HTERT RPE-1 (cell line): Measurements from ENCODE around the gene UGT3A2.

Experiments used
- in situ Hi-C: fragments of 300-500 bp; cut with MboI; formaldehyde crosslinking; loops from 4 replicates; pipeline ENCODE4 v1.14.3; 2020; ENCODE audit warnings: low sequenced_read_pairs

The UGT3A2 gene, protein sequence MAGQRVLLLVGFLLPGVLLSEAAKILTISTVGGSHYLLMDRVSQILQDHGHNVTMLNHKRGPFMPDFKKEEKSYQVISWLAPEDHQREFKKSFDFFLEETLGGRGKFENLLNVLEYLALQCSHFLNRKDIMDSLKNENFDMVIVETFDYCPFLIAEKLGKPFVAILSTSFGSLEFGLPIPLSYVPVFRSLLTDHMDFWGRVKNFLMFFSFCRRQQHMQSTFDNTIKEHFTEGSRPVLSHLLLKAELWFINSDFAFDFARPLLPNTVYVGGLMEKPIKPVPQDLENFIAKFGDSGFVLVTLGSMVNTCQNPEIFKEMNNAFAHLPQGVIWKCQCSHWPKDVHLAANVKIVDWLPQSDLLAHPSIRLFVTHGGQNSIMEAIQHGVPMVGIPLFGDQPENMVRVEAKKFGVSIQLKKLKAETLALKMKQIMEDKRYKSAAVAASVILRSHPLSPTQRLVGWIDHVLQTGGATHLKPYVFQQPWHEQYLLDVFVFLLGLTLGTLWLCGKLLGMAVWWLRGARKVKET

DNA sequence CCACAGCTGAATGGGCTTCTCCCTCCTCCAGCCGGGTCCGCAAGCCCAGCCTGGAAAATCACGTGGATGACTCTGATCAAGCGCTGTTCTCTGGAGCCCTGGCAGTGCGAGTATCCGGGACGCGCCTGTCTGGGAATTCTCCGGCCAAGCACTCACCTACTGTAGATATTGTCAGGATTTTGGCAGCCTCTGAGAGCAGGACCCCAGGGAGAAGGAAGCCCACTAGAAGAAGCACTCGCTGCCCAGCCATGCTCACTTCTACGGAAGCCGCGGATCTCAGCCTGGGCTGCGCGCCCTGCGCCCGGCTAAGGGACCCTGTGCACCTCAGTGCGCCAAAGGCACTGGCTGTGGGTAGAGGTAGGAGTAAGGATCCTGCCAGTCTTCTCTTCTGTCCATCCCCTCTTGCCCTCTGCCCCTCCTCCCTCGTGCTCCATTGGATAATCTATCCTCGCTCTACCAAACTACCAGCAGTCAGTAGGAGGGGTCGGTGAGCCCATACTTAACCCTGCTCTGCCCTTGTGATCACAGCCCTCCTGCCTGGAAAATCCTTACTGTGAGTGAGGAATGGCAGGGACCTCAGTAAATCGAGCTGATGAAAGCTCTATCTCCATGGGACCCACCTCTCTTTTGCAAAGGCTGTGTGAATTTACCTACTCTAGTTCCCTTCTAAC, at the start of gene UGT3A2:
Gene UGT3A2, minus strand, starts transcription at position 343 of the 671 bp plus-strand sequence. Its CDS starts 93 bp downstream, at position 250.
- in situ Hi-C loops, result no loop called here

GRCh38 chr5:36111238-36111637, 44.6 kb upstream of the UGT3A2 start:
- in situ Hi-C loops, result no loop called here

DNA sequence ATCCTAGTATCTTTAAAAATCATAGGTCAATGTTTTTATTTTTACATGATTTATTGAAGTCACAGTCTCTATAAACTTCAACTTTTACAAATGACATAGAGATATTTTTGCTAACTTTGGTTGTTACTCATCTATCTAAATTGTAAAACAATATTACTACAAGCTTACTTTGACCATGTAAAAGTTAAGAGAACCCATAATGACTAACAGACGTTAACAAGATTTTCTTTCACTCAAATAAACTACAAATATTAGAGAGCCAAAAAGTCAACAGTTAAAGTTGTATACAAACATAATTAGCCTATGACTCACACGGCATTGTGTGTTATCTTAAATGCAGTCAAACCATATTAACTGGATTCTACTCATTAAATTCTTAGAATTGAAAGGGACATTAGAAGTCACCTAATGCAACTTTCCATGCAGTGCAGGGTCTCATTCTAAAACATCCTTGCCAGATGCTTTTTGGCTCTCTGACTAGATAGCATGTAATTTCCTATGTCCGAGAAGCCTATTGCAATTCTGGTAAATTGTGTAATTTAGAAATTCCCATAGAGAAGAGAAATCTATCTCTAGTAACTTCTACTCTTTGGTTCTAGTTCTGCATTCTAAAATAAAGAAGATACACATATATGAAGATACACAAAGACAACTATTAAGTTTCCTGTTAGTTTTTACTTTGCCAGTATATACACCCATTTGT, 42.2 kb upstream of the UGT3A2 start:
- in situ Hi-C loops, result no loop called here

DNA sequence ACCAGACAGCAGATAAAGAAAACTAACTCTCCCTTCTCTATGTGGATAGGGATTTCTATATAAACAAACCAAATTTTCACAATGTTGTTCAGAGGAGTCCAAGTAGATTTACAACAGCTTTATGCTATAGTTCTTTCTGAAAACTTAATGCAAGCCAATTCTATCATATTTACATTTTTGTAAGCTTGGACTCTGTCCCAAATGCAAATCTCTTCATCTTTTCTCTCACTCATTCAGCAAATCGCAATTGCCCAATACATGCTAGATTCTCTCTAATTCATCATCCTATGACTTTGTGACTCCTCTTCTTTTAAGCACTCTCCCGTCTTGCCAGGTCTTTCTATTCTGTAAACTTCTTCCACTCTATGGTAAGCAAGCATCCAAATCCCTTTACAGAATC, 39.1 kb upstream of the UGT3A2 start:
- in situ Hi-C loops, result no loop called here

- in situ Hi-C loops, result no loop called here
These were observed 33.1 kb upstream of the UGT3A2 start for GRCh38 chr5:36099748-36100147.

- in situ Hi-C loops, result no loop called here
These were observed 29.8 kb upstream of the UGT3A2 start for GRCh38 chr5:36096486-36096885.

DNA sequence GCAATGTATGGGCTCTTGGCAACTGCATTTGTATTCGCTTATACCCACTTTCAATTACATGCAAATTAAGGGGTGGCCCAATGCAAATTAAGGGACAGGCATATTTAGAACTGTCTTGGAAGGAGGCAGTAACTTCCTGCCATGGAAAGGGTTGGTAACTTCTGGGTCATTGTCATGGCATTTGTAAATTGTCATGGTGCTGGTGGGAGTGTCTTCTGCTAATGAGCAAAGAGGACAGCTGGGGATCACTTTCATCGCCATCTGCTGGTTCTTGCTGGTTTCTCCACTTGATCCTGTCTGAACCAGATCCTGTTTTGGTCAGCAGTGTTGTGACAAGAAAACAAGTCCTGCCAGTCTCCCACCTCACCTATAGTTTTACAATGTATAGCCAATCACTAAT, 23.3 kb upstream of the UGT3A2 start:
- in situ Hi-C loops, result no loop called here

- in situ Hi-C loops, result no loop called here
These were observed 12.6 kb upstream of the UGT3A2 start for GRCh38 chr5:36079200-36079781.

GRCh38 chr5:36078430-36078829, 11.7 kb upstream of the UGT3A2 start:
- in situ Hi-C loops, result no loop called here

DNA sequence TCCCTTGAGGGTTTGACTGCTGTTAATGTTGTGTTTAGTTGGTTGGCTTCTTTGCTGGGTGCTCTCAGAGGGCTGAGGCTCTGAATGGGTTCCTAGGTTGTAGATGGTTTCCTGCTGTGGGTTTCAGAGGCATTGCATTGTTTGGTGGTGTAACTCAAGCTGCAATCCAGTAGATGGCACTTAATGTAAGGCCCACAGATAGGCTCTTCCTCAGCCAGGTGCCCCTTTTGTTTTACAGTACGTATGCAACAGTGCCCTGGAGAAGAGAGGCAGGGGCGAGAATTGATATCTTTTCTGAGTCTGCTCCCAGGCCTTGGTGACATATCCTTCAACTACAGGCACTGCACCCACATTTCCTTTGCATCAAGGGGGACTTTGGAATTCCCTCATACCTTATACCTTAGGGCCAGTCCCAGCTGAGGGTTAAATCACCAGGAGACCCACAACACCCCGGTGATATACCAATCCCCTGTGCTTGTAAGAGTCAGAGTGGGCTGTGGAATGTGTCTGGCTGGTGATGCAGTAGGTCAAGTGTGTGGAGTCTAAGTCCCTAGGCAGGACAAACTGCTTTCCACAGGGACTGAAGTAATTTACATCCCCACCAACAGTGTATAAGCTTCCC, 7.0 kb upstream of the UGT3A2 start:
- in situ Hi-C loops, result no loop called here

DNA sequence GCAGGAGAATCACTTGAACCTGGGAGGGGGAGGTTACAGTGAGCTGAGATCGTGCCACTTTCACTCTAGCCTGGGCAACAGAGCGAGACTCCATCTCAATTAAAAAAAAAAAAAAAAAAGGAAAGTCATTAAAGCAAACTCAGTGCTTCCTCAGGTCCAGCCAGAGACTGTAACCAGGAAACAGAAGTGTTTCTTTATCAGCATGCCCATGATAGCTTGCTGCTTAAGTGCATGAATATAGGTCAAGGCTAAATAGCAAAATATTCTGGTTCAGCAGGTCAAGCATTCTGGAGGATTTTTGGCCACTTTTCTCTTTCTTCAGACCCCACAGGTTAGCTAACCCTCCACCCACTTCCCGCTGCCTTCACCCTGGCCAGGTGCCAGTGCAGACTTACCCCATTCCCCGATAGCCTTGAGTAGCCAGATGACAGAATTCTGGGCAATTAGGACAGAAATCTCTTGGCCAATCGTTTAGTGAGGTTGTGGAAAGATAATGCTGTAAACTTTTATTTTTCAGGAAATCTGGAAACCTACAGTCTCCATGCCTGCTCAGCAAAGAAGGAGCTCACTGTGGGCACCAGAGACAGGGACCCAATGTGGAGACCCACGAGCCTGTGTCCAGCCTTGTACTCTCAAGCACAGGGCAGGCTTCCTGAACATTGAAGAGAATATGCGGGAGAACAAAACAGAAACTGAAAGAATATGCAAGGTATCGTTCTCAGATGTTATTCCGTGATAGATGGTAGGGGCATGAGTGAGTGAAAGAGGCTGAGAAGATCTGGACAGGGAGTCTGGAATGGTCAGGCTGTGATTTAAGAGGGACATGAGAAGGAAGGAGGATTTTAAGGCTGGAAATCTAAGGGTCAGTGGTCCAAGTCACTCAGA, 4.2 kb upstream of the UGT3A2 start:
- in situ Hi-C loops, result no loop called here

GRCh38 chr5:36068751-36069281, 2.1 kb upstream of the UGT3A2 start:
- in situ Hi-C loops, result no loop called here

DNA sequence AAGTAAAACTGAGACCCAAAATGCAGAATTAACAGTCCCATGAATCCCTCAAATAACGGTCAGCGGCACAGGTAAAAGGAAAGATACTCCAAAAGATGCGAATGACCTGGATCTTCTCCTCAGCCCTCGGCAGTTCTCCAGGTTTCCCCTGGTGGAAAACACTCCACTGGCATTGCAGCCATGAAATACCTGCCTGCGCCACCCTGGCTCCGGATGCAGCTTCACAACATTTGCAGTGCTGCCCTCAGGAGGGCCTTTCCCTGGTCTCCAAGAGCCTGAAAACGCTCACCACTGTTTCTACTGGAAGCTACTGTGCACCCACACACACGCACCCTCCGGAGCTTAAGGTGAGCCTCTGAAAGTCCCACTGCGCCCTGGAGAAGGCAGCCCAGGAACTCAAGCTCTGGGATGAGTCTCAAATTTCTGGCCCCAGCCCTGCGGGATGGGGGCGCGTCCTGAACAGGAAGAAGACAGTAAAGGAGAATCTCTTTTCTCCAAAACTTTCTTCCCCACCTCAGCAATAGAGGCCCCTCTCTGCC, 612 bp downstream of the UGT3A2 start:
- in situ Hi-C loops, result no loop called here

DNA sequence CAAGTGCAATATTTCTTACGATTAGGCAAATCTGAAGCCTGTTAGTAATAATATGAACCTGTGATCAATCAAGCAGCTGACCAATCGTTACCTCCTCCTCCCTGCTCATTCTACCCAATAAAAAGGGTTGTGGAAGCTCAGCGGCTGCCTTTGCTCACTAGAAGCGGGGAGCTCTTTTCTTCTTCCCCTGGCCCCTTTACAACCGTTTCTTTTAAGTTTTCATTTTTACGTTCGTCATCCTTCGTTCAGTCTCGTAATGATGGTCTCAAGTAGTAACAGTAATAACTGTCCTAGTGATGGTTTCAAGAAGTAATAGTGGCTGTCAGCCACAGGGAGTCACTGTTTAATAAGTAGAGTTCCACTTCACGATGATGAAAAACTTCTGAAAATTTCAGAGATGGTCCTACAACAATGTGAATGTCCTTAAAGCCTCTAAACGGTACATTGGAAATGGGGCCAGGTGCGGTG, 6.2 kb downstream of the UGT3A2 start:
- in situ Hi-C loops, result no loop called here

- in situ Hi-C loops, result no loop called here
These were observed 6.9 kb downstream of the UGT3A2 start for GRCh38 chr5:36059571-36060419.

GRCh38 chr5:36058776-36059175, 7.9 kb downstream of the UGT3A2 start:
- in situ Hi-C loops, result no loop called here

- in situ Hi-C loops, result no loop called here
These were observed 9.3 kb downstream of the UGT3A2 start for GRCh38 chr5:36057386-36057785.

- in situ Hi-C loops, result no loop called here
These were observed 10.3 kb downstream of the UGT3A2 start for GRCh38 chr5:36056422-36056821.
